ENCODE results near the gene CCDC80. TPM values are rescaled to one million over a fixed set of nuclear protein-coding genes. Genes with fewer than 3 reads are reported as not detected.
A peak's percentile ranks its signal among the peaks of the same experiment; 100 is the strongest.

CCDC80 gene
- total RNA-seq, 5 donors from 2014 or later (not counting 1 experiment from before 2014, with no cell fraction given) = 0.55 to 0.66 (median 0.56) TPM; not detected in 2

DNA sequence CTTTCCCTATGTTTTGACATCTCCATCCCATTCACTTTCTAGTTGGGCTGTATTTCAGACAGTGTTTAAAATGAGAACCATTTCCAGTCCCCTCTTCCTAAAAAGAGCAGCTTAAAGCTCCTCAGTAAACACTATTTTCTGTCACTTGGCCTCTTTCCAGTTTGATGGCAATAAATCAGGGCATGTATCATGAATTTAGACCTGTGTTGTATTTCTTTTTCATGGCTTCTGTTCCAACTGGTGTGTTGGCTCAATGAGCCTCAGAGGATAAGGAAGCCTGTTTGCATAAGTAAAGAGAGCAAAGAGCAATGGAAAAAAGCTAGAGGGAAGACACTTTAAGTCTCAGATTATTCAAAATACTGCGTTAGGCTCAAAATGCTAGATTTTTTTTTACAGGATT lies 7.2 kb downstream of the CCDC80 start:
- no peak overlapping the region for H3K4me3 ChIP-seq (ENCODE audit: control insufficient read depth in 1 of 2, extremely low read depth in 1 of 2, low read length in 1 of 2)
- ChIA-PET CTCF (interaction anchor here (0.6 to 1.7 kb wide), 2 partner anchors 9 to 302 kb away, joined by 6 read pairs; no protein-coding TSS in a partner anchor), POLR2A (no interaction called here)
- H3K4me1 ChIP-seq (ENCODE audit: control insufficient read depth in 1 of 2, extremely low read depth in 1 of 2, insufficient read depth in 2 of 2, low read length in 2 of 2) = no peaks in the 10 kb centered on the region
- H3K27me3 ChIP-seq (replicated peaks in 1 of 2; ENCODE audit: control insufficient read depth in 2 of 2, extremely low read depth in 1 of 2, insufficient read depth in 2 of 2, low read length in 1 of 2) = no peaks in the 10 kb centered on the region
- no peaks in the 10 kb centered on the region for H3K9me3 Mint-ChIP-seq
- no CpG with 5 or more reads among the region's 1 CpG for WGBS (ENCODE audit: insufficient coverage)
- H3K27me3 Mint-ChIP-seq = no peaks in the 10 kb centered on the region
- H3K36me3 ChIP-seq (ENCODE audit: control insufficient read depth in 2 of 2, extremely low read depth in 1 of 2, insufficient read depth in 1 of 2, low read length in 1 of 2) = no peaks in the 10 kb centered on the region
- H3K27ac ChIP-seq (ENCODE audit: low read length) = no peak overlapping the region
- no peaks in the 10 kb centered on the region for H3K36me3 Mint-ChIP-seq
- H3K4me3 Mint-ChIP-seq = no peak overlapping the region
- H3K4me1 Mint-ChIP-seq = peaks cover 0 to 6% (median 0%) of the 10 kb centered on the region in 3 donors
- ATAC-seq (replicated peaks in 1 of 4) (no peak), DNase-seq (no peak)
- H3K9me3 ChIP-seq = no peaks in the 10 kb centered on the region
- no peak overlapping the region for H3K27ac Mint-ChIP-seq

- DNase-seq (no peak), ATAC-seq (replicated peaks in 1 of 4) (no peak)
- Histone ChIP-seq H3K4me1 (ENCODE audit: control insufficient read depth in 1 of 2, extremely low read depth in 1 of 2, insufficient read depth in 2 of 2, low read length in 2 of 2) (no peaks in the 10 kb centered on the region), H3K36me3 (ENCODE audit: control insufficient read depth in 2 of 2, extremely low read depth in 1 of 2, insufficient read depth in 1 of 2, low read length in 1 of 2) (no peaks in the 10 kb centered on the region), H3K27ac (ENCODE audit: low read length) (no peak overlapping the region), H3K27me3 (replicated peaks in 1 of 2; ENCODE audit: control insufficient read depth in 2 of 2, extremely low read depth in 1 of 2, insufficient read depth in 2 of 2, low read length in 1 of 2) (no peaks in the 10 kb centered on the region), H3K9me3 (no peaks in the 10 kb centered on the region), H3K4me3 (ENCODE audit: control insufficient read depth in 1 of 2, extremely low read depth in 1 of 2, low read length in 1 of 2) (no peak overlapping the region)
- Mint-ChIP-seq H3K4me1 (peaks cover 0 to 6% (median 0%) of the 10 kb centered on the region in 3 donors), H3K27ac (no peak overlapping the region), H3K4me3 (no peak overlapping the region), H3K9me3 (no peaks in the 10 kb centered on the region), H3K27me3 (no peaks in the 10 kb centered on the region), H3K36me3 (no peaks in the 10 kb centered on the region)
- 100% methylated on average over 2 of the region's 3 CpGs for WGBS (ENCODE audit: insufficient coverage)
- ChIA-PET POLR2A (no interaction called here), CTCF (interaction anchor here (1.7 kb wide), 2 partner anchors 10 to 349 kb away, joined by 4 to 6 read pairs; no protein-coding TSS in a partner anchor)
These were observed 7.8 kb downstream of the CCDC80 start for GRCh38 chr3:112633191-112633590.

DNA sequence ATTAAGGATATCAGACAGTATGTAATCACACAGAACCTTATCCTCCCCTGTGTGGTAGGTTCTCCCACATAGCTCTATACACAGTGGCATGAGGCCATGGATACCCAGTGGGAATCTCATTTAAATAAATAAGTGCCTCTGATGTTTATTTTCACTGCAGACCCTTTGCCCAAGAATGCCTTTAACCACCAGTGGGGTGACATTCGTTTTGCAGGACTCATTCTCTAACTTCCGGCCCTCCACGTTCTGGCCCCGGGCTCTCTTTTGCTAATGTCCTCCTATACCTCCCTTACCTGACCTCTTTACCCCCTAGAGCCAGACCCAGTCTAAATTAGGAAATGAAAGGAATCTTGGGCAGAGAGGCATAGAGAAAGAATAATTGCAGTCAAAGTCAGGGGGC lies 8.3 kb downstream of the CCDC80 start:
- H3K27me3 Mint-ChIP-seq = no peaks in the 10 kb centered on the region
- H3K4me3 Mint-ChIP-seq = no peak overlapping the region
- Histone ChIP-seq H3K27me3 (replicated peaks in 1 of 2; ENCODE audit: control insufficient read depth in 2 of 2, extremely low read depth in 1 of 2, insufficient read depth in 2 of 2, low read length in 1 of 2) (no peaks in the 10 kb centered on the region), H3K4me1 (ENCODE audit: control insufficient read depth in 1 of 2, extremely low read depth in 1 of 2, insufficient read depth in 2 of 2, low read length in 2 of 2) (no peaks in the 10 kb centered on the region), H3K9me3 (no peaks in the 10 kb centered on the region), H3K36me3 (ENCODE audit: control insufficient read depth in 2 of 2, extremely low read depth in 1 of 2, insufficient read depth in 1 of 2, low read length in 1 of 2) (no peaks in the 10 kb centered on the region), H3K4me3 (ENCODE audit: control insufficient read depth in 1 of 2, extremely low read depth in 1 of 2, low read length in 1 of 2) (no peak overlapping the region), H3K27ac (ENCODE audit: low read length) (no peak overlapping the region)
- H3K9me3 Mint-ChIP-seq = no peaks in the 10 kb centered on the region
- DNase-seq (no peak), ATAC-seq (replicated peaks in 1 of 4) (no peak)
- WGBS (ENCODE audit: insufficient coverage) = 100% methylated on average over 1 of the region's 4 CpGs
- peaks cover 0 to 6% (median 0%) of the 10 kb centered on the region in 3 donors for H3K4me1 Mint-ChIP-seq
- H3K27ac Mint-ChIP-seq = no peak overlapping the region
- CTCF ChIA-PET = interaction anchor here in 1 of 2 donors (1.0 to 1.7 kb wide), 2 partner anchors 10 to 349 kb away, joined by 3 to 4 read pairs; no protein-coding TSS in a partner anchor
- H3K36me3 Mint-ChIP-seq = no peaks in the 10 kb centered on the region
- POLR2A ChIA-PET = no interaction called here

DNA sequence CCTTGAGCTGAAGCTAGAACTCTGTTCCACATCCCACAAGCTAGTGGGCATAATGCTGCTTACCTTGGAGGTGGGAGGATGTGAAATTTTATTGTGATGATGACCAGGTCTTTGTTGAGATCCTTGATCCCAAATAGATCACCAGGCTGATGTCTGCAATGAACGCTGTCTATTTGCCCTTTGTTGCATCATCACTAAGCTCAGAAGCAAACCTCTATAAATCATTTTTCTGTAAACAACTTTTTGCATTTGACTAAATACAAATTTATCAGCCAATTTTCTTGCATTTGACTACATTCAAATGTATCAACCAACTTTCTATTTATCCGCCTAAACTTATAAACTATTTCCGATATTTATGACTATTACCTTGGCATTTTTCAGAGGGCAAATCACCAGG lies 9.7 kb downstream of the CCDC80 start:
- POLR2A ChIA-PET = no interaction called here

DNA sequence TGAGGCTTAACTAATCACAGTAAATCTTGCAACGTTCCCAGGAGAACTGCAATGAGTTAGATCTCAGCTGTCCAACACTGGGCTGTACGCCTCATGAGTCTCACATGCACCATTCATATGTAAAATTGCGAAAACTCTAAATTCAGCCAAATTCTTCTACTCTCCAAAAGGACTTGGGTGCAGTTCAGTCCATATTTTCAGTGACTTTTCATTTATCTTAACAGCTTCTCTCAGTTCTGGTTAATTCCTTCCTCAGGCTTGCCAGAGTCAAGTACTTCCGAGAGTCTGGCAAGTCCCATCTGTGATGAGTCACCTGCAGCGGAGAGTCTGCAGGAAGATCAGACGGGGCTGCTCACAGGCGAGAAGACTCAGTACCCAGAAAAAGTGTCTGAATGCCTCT lies 11.5 kb downstream of the CCDC80 start:
- no peaks in the 10 kb centered on the region for H3K9me3 Mint-ChIP-seq
- no peak overlapping the region for H3K4me3 Mint-ChIP-seq
- Histone ChIP-seq H3K4me3 (ENCODE audit: control insufficient read depth in 1 of 2, extremely low read depth in 1 of 2, low read length in 1 of 2) (no peak overlapping the region), H3K27me3 (replicated peaks in 1 of 2; ENCODE audit: control insufficient read depth in 2 of 2, extremely low read depth in 1 of 2, insufficient read depth in 2 of 2, low read length in 1 of 2) (no peaks in the 10 kb centered on the region), H3K9me3 (no peaks in the 10 kb centered on the region), H3K36me3 (ENCODE audit: control insufficient read depth in 2 of 2, extremely low read depth in 1 of 2, insufficient read depth in 1 of 2, low read length in 1 of 2) (no peaks in the 10 kb centered on the region), H3K27ac (ENCODE audit: low read length) (no peak overlapping the region), H3K4me1 (ENCODE audit: control insufficient read depth in 1 of 2, extremely low read depth in 1 of 2, insufficient read depth in 2 of 2, low read length in 2 of 2) (no peaks in the 10 kb centered on the region)
- no peaks in the 10 kb centered on the region for H3K36me3 Mint-ChIP-seq
- ATAC-seq (replicated peaks in 1 of 4) (peak in 1 of 4 experiments; percentile 37), DNase-seq (no peak)
- H3K27ac Mint-ChIP-seq = no peak overlapping the region
- peaks cover 0 to 2% (median 0%) of the 10 kb centered on the region in 3 donors for H3K4me1 Mint-ChIP-seq
- ChIA-PET CTCF (interaction anchor here in 1 of 2 donors (0.6 kb wide), 1 partner anchor 23 kb away, joined by 6 read pairs; no protein-coding TSS in a partner anchor), POLR2A (no interaction called here)
- no peaks in the 10 kb centered on the region for H3K27me3 Mint-ChIP-seq
- WGBS (ENCODE audit: insufficient coverage) = 69% methylated on average over 7 of the region's 7 CpGs

More for the DNA sequence above, 9.7 kb downstream of the CCDC80 start:
- H3K36me3 ChIP-seq (ENCODE audit: control insufficient read depth in 2 of 2, extremely low read depth in 1 of 2, insufficient read depth in 1 of 2, low read length in 1 of 2) = no peaks in the 10 kb centered on the region
- H3K4me1 ChIP-seq (ENCODE audit: control insufficient read depth in 1 of 2, extremely low read depth in 1 of 2, insufficient read depth in 2 of 2, low read length in 2 of 2) = no peaks in the 10 kb centered on the region
- no peak overlapping the region for H3K4me3 ChIP-seq (ENCODE audit: control insufficient read depth in 1 of 2, extremely low read depth in 1 of 2, low read length in 1 of 2)
- Mint-ChIP-seq H3K4me1 (peaks cover 0 to 6% (median 0%) of the 10 kb centered on the region in 3 donors), H3K9me3 (no peaks in the 10 kb centered on the region), H3K27me3 (no peaks in the 10 kb centered on the region), H3K4me3 (no peak overlapping the region), H3K36me3 (no peaks in the 10 kb centered on the region), H3K27ac (no peak overlapping the region)
- DNase-seq = no peak
- H3K27ac ChIP-seq (ENCODE audit: low read length) = no peak overlapping the region
- no peak for ATAC-seq (replicated peaks in 1 of 4)
- no peaks in the 10 kb centered on the region for H3K27me3 ChIP-seq (replicated peaks in 1 of 2; ENCODE audit: control insufficient read depth in 2 of 2, extremely low read depth in 1 of 2, insufficient read depth in 2 of 2, low read length in 1 of 2)
- H3K9me3 ChIP-seq = no peaks in the 10 kb centered on the region
- 100% methylated on average over 3 of the region's 3 CpGs for WGBS (ENCODE audit: insufficient coverage)
- CTCF ChIA-PET = interaction anchor here (0.8 to 0.9 kb wide), 2 partner anchors 9 to 12 kb away, joined by 3 read pairs; no protein-coding TSS in a partner anchor

DNA sequence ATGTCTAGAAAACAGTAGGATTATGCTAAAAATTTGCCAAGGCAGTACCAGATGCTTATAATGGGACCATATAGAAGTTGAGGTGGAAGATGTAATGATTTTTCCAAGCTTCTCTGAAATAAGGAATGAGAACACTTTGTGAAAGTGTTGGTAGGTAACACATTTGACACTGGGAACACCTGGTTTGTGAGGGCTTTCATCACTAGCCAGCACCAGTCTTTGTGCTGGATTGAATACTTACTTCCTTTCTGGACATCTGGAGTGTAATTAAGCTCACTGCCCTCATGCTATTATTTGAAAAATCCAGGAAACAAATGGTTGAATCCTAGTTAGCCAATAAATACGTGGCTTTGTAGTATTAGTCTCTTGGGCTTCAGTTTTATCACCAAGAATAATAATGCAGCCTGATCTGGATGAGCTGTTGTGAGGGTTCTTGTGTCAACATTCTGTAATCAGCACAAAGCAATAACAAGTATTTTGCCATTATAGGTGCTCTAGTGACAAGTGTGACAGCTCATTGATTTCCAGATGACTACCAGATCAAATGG lies 12.9 kb downstream of the CCDC80 start:
- Histone ChIP-seq H3K27me3 (replicated peaks in 1 of 2; ENCODE audit: control insufficient read depth in 2 of 2, extremely low read depth in 1 of 2, insufficient read depth in 2 of 2, low read length in 1 of 2) (no peaks in the 10 kb centered on the region), H3K9me3 (no peaks in the 10 kb centered on the region), H3K27ac (ENCODE audit: low read length) (no peak overlapping the region), H3K36me3 (ENCODE audit: control insufficient read depth in 2 of 2, extremely low read depth in 1 of 2, insufficient read depth in 1 of 2, low read length in 1 of 2) (no peaks in the 10 kb centered on the region), H3K4me3 (ENCODE audit: control insufficient read depth in 1 of 2, extremely low read depth in 1 of 2, low read length in 1 of 2) (no peak overlapping the region), H3K4me1 (ENCODE audit: control insufficient read depth in 1 of 2, extremely low read depth in 1 of 2, insufficient read depth in 2 of 2, low read length in 2 of 2) (no peaks in the 10 kb centered on the region)
- ChIA-PET POLR2A (interaction anchor here in 1 of 2 donors (0.7 to 1.2 kb wide), 2 partner anchors 9 to 337 kb away, joined by 3 to 6 read pairs; no protein-coding TSS in a partner anchor), CTCF (interaction anchor here in 1 of 2 donors (0.5 kb wide), 1 partner anchor 660 kb away, joined by 6 read pairs; no protein-coding TSS in a partner anchor)
- WGBS (ENCODE audit: insufficient coverage) = no CpG with 5 or more reads among the region's 1 CpG
- Mint-ChIP-seq H3K27me3 (peaks cover 0 to 4% of the 10 kb centered on the region in 2 donors), H3K27ac (no peak overlapping the region), H3K4me3 (no peak overlapping the region), H3K9me3 (no peaks in the 10 kb centered on the region), H3K36me3 (no peaks in the 10 kb centered on the region), H3K4me1 (peaks cover 0 to 2% (median 0%) of the 10 kb centered on the region in 3 donors)
- no peak for ATAC-seq (replicated peaks in 1 of 4)
- DNase-seq = no peak

Data from T-cell (primary cell).